SK-MEL-5 (cell line): ENCODE results near the gene FXR2. TPM values are rescaled to one million over a fixed set of nuclear protein-coding genes. Genes with fewer than 3 reads are reported as not detected.
"Not testable (repeated sequence)": the region's sequence is repeated elsewhere in the genome, so short reads cannot be mapped to it uniquely, and the experiment has no call there.

Experiments used
- DNase-seq: peaks from one replicate; pipeline ENCODE4 v3.0.0-alpha.2; 2016; ENCODE audit warnings: low read depth, low spot score
- in situ Hi-C: cut with HindIII; loops from 2 replicates; pipeline ENCODE4 v1.10.0; 2016; ENCODE audit warnings: low sequenced_read_pairs, high pct_unique_total_duplicates, low pct_unique_long_range_greater_than_20kb
- total RNA-seq: library from RNA; depleted of rRNA; stranded (reverse); fragments of >200 nt; shearing (Covaris generic); gene quantifications from 2 replicates; pipeline ENCODE4 v1.2.3, GENCODE V29; 2014

FXR2 gene
- total RNA-seq, 1 experiment from 2014 or later: 61.7 TPM

DNA sequence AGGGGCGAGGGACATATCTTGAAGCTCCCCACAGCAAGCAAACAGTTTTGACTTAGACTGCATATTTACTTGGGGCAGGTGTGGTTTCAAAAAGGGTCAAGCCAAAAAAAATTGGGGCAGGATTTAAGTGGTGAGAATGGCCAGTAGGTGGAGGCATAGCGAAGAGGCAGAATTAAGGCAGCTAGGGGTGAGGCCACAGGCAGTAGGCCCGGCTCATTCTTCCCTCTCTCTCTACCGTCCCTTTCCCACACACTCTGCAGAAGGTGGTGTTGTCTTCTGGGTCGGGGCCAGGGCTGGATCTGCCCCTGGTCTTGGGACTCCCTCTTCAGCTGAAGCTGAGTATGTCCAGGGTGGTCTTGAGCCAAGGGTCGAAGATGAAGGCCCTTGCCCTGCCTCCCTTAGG is 17.8 kb upstream of the FXR2 start:
- in situ Hi-C loops: no loop called here
- DNase-seq: peak; percentile 80

DNA sequence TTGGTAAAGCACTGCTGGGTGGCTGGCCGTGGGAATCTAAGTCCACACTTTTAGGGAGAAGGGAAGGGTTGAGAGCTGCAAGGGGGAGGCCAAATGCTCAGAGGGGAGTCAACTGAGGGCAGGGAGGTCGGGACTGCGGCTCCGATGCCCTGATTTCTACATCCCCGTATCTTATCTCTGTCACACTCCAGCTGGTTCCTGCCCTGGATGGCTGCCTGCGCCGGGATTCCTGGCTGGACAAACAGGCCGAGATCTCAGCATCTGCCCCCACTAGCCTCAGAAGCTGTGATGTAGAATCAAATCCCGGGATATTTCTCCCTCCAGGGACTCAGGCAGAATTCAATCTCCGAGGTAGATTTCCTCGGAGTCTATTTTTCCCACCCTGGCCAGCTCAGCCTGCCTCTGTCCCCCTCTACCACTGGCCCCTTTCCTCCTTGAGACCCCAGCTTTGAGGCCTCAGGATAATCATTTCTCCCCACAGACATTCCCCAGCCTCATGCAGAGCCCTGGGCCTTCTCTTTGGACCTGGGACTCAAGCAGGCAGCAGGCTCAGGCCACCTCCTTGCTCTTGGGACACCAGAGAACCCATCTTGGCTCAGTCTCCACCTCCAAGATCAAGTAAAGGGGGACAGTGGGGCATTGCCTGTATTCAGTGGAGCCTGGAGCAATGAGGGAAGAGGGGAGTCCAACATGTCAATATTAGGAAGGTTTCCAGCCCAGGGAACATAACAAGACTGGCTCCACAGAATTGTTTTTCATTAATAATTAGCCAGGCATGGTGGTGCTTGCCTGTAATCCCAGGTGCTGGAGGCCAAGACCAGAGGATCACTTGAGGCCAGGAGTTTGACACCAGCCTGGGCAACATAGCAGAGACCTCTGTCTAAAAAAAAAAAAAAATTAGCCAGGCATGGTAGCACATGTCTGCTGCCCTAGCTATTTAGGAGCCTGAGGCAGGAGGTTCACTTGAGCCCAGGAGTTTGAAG is 17.0 kb upstream of the FXR2 start:
- no peak for DNase-seq
- in situ Hi-C loops: no loop called here

DNA sequence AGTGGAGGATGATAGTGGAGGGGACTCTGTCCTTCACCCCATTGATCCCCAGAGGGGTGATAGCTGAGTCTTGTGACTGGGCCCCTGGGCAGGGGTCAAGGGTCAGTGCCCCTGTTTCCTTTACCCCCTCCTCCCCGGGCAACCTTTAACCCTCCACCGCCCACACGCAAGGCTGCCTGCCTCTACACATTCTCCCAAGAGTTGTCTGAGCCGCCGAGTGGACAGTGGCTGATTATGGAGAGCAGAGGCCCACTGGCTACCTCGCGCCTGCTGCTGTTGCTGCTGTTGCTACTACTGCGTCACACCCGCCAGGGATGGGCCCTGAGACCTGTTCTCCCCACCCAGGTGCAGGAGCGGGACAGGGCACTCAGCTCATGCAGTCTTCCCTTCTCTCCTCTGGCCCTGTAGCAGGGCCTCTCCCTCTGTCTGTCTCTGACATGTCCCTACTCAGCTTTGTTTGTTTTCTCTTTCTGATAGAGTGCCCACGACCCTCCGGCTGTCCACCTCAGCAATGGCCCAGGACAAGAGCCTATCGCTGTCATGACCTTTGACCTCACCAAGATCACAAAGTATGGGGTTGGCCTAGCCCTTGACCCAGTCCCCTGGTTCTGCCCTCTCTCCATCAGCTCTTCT is 15.4 kb upstream of the FXR2 start, which contains the start of gene SHBG:
SHBG (plus strand) TSS at position 197 of the 633 bp plus-strand sequence; CDS start at position 235, 38 bp downstream.
- no peak for DNase-seq
- in situ Hi-C loops: no loop called here

DNA sequence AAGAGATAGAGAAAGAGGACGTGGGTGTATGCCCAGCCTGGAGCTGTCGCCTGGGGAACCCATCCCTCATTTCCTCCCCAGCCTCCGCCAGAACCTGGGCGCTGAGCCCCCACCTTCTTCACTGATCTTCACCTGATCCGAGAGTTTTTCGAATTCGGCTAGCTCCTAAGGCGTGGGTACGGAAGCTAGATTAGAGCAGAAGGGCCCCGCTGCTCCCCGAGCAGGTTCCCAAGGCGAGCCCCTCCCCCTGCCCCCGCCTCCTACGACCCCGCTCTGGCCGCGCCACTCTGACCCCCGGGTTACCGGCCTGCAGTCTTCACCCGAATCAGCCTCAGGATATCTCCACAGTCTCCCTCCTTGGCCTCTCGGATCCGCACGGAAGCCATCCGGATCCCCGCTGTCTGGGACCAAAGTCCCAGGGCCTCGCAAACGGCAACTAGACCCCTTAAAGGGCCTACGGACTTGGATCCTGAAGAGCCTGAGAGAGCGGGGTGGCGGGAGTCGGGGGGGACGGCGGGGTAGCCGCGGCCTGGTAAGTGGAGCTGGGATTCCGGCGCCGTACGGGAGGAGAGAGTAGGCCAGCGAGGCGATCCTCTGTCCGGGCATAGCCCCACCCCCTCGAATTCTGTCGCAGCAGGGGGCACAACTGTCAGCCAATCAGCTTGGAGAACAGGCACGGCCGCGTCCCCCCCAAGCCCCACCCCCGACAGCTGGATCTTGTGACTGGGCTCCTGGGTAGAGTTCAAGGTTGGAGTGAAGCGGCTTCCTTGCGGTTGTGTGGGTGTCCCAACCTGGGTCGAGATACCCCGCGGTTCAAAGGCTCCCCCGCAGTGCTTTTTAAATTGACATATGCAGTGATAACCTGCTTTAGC is 12.8 kb upstream of the FXR2 start, which contains the start of gene SAT2:
SAT2 (minus strand) TSS at position 572 of the 872 bp plus-strand sequence; CDS start at position 386, 186 bp downstream.
- in situ Hi-C loops: no loop called here

DNA sequence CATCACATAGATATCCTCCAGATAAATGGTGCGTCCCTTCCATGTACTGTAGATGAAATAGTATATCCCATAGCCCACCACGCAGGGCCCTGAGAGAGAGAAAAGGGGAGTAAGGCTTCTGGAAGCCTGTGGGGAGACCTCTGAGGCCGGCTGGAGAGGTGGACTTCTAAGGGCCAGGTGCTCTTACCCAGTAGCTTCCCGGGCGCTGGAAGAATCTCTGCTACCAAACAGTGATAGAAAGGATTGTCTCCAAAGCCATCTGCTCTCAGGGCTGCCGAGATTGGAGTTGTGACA is 12.2 kb upstream of the FXR2 start:
- in situ Hi-C loops: no loop called here
- DNase-seq: no peak

More for the DNA sequence above, 12.8 kb upstream of the FXR2 start, which contains the start of gene SAT2:
- peak; percentile 94 for DNase-seq

- in situ Hi-C loops: no loop called here
- DNase-seq: no peak
These were observed 11.6 kb upstream of the FXR2 start for GRCh38 chr17:7626307-7626706.

DNA sequence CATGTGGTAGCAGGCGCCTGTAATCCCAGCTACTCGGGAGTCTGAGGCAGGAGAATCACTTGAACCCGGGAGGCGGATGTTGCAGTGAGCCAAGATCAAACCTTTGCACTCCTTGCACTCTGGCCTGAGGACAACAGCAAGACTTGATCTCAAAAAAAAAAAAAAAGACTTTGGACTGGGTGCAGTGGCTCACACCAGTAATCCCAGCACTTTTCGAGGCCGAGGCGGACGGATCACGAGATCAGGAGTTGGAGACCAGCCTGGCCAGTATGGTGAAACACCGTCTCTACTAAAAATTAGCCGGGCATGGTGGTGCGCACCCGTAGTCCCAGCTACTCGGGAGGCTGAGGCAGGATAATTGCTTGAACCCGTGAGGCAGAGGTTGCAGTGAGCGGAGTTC is 11.1 kb upstream of the FXR2 start:
- DNase-seq, in situ Hi-C loops: not testable (repeated sequence)

DNA sequence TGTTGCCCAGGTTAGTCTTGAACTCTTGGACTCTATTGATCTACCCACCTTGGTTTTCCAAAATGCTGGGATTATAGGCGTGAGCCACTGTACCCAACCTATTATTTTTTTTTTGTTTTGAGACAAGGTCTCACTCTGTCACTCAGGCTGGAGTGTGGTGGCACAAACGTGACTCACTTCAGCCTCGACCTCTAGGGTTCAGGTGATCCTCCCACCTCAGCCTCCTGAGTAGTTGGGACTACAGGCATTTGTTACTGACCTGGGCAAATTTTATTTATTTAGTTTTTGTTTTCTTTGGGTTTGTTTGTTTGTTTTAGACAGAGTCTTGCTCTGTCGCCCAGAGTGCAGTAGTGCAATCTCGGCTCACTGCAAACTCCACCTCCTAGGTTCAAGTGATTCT is 9.0 kb upstream of the FXR2 start:
- no peak for DNase-seq
- in situ Hi-C loops: no loop called here

DNA sequence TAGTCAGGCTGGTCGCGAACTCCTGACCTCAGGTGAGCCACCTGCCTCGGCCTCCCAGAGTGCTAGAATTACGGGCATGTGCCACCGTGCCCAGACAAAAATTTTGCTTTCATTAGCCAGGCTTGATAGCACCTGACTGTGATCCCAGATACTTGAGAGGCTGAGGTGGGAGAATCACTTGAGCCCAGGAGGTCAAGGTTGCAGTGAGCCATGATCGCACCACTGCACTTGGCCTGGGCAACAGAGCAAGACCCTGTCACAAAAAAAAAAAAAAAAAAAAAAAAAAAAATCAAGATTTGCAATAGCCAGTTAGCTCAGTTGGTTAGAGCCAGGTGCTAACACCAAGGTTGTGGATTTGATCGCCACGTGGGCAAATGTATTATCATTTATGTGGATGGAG is 6.1 kb upstream of the FXR2 start:
- DNase-seq: no peak
- in situ Hi-C loops: no loop called here

GRCh38 chr17:7618608-7619007 is 3.9 kb upstream of the FXR2 start:
- in situ Hi-C loops: no loop called here
- no peak for DNase-seq

- in situ Hi-C loops: no loop called here
- DNase-seq: no peak
These were observed 609 bp upstream of the FXR2 start for GRCh38 chr17:7615265-7615747.

DNA sequence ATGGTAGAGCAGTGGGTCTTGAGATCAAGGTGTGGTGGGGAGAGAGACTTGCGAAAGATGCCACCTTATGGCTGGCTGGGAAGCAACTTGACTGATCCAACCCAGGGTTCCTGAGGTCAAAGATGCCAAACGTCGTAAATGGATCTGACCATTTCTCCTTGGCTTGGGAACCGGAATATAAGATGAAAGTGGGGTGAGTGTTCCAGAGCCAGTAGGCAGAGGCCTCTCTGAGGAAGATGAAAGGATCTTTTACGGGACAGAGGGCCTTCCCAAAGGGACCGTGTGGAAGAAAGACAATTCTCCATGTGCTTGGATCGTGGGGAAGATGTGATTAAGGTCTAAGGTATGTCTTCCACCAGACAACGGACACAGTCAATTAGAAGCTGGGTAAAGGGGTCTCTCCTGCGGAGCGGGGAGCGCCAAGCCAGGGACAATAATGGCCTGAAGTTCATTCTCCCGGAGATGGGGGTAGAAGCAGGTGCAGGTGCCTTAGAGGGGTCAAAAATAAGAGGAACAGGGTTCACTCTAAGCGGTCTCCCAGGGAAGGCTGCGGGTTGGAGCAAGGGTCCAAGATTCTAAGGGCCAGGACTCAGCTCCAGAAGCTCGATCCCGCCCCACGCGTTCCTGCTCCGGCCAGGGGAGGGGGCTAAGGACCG is 800 bp downstream of the FXR2 start:
- peak; percentile 26 for DNase-seq
- in situ Hi-C loops: no loop called here

GRCh38 chr17:7612294-7612640 is 2.4 kb downstream of the FXR2 start:
- in situ Hi-C loops: no loop called here
- no peak for DNase-seq

GRCh38 chr17:7611635-7612293 is 2.9 kb downstream of the FXR2 start:
- in situ Hi-C loops: no loop called here
- no peak for DNase-seq

- DNase-seq: no peak
- in situ Hi-C loops: no loop called here
These were observed 4.1 kb downstream of the FXR2 start for GRCh38 chr17:7610641-7611040.

DNA sequence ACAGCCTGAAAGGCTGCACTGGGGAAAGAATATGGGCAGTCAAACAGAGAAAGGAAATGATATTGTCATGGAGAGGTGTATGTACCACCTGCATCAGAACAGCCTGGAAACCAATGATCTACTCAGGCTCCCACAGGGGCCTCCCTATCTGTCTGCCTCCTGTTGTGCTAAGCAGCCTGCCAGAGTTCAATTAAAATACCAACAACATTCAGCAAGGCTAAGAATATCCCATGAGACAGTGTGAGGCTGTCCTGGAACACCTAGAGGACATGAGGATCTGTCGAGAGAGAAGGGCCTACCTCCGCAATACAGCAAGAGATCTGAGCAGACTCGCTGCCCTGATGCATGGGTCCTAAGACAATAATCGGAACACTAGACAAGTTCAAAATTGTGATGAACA is 8.4 kb downstream of the FXR2 start:
- no peak for DNase-seq
- in situ Hi-C loops: no loop called here

DNA sequence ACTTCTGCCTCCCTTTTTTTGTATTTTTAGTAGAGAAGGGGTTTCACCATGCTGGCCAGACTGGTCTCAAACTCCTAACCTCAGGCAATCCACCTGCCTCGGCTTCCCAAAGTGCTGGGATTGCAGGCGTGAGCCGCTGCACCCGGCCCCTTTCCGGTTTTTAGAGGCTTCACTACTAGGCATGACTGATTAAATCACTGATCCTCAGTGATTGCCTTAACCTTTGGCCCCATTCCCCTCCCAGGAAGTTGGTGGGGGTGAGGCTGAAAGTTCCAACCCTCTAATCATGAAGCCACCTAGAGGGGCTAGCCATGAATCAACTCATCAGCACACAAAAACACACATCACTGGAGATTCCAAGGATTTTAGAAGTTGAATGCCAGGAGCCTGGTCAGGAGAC is 17.1 kb downstream of the FXR2 start:
- DNase-seq, in situ Hi-C loops: not testable (repeated sequence)
